Stimulated activated CD8-positive, alpha-beta memory T cell treated with anti-CD3 and anti-CD28 coated beads, Interleukin-7, amount 100 ng/mL, for 48 hours (primary cell): ENCODE results near the gene VPS11.
A peak's percentile ranks its signal among the peaks of the same experiment; 100 is the strongest.
"Not testable (repeated sequence)": the region's sequence is repeated elsewhere in the genome, so short reads cannot be mapped to it uniquely, and the experiment has no call there.

Experiments
- DNase-seq, 2 donors: peaks; one replicate each; pipeline ENCODE4 v3.0.0-alpha.2; 2020; ENCODE audit warnings: low read depth in 1 of 2; ENCODE audit errors: extremely low read depth in 1 of 2

VPS11 gene

GRCh38 chr11:119034813-119035212 is 32.8 kb upstream of the VPS11 start:
- DNase-seq = no peak

GRCh38 chr11:119038884-119039283 is 28.7 kb upstream of the VPS11 start:
- DNase-seq = no peak

- not testable (repeated sequence) for DNase-seq
These were observed 28.1 kb upstream of the VPS11 start for GRCh38 chr11:119039471-119039870.

- no peak for DNase-seq
These were observed 25.6 kb upstream of the VPS11 start for GRCh38 chr11:119041821-119042514.

- DNase-seq = no peak
These were observed 24.7 kb upstream of the VPS11 start for GRCh38 chr11:119042927-119043326.

GRCh38 chr11:119044708-119045107 is 22.9 kb upstream of the VPS11 start:
- no peak for DNase-seq

- DNase-seq = no peak
These were observed 21.1 kb upstream of the VPS11 start for GRCh38 chr11:119046489-119046888.

- DNase-seq = peak in 1 of 2 donors; percentile 25
These were observed 20.4 kb upstream of the VPS11 start for GRCh38 chr11:119047205-119047604.

GRCh38 chr11:119048644-119049043 is 19.0 kb upstream of the VPS11 start:
- no peak for DNase-seq

GRCh38 chr11:119049081-119049480 is 18.5 kb upstream of the VPS11 start:
- no peak for DNase-seq

- DNase-seq = no peak
These were observed 16.0 kb upstream of the VPS11 start for GRCh38 chr11:119051440-119052162.

GRCh38 chr11:119052163-119052814 is 15.3 kb upstream of the VPS11 start:
- no peak for DNase-seq

- DNase-seq = no peak
These were observed 13.2 kb upstream of the VPS11 start for GRCh38 chr11:119054418-119054817.

GRCh38 chr11:119055901-119056300 is 11.7 kb upstream of the VPS11 start:
- no peak for DNase-seq

GRCh38 chr11:119056421-119056999 is 11.1 kb upstream of the VPS11 start:
- no peak for DNase-seq

GRCh38 chr11:119057000-119057769 is 10.4 kb upstream of the VPS11 start, which contains the start of gene HYOU1:
HYOU1 (minus strand) TSS chr11:119057205; CDS start chr11:119056160, 1,045 bp downstream.
- peak; percentile 96 to 97 for DNase-seq

GRCh38 chr11:119059128-119059527 is 8.5 kb upstream of the VPS11 start:
- not testable (repeated sequence) for DNase-seq

- no peak for DNase-seq
These were observed 6.4 kb upstream of the VPS11 start for GRCh38 chr11:119061256-119061655.

- no peak for DNase-seq
These were observed 4.8 kb upstream of the VPS11 start for GRCh38 chr11:119062779-119063178.

- DNase-seq = peak in 1 of 2 donors; percentile 18
These were observed 2.2 kb upstream of the VPS11 start for GRCh38 chr11:119065369-119065768.

- no peak for DNase-seq
These were observed 10.2 kb downstream of the VPS11 start for GRCh38 chr11:119077839-119078238.
